ENCODE results near the gene ARHGEF16. TPM values are rescaled to one million over a fixed set of nuclear protein-coding genes. Genes with fewer than 3 reads are reported as not detected.

Gene ARHGEF16
- total and polyA plus RNA-seq, 10 donors: 0.23 to 1.6 (median 0.84) TPM

- Histone ChIP-seq H3K4me3 (no peak overlapping the region), H3K9me3 (no peaks in the 10 kb centered on the region), H3K27me3 (replicated peaks in 1 of 7) (peaks cover 0 to 8% (median 0%) of the 10 kb centered on the region in 7 donors), H3K27ac (peak overlapping the region in 5 of 8 donors; percentile 13 to 62 (median 53)), H3K36me3 (no peaks in the 10 kb centered on the region), H3K4me1 (peaks cover 0 to 37% (median 13%) of the 10 kb centered on the region in 6 donors)
- TF ChIP-seq CTCF (IDR thresholded peaks at IDR 0.05 in 8 of 11, conservative IDR thresholded peaks at IDR 0.05 in 3 of 11) (no peak), POLR2A (IDR thresholded peaks at IDR 0.05) (no peak), POLR2AphosphoS5 (IDR thresholded peaks at IDR 0.05) (no peak)
- no peak for DNase-seq
- intact Hi-C loops (cut with DNase I; ENCODE audit: low total_unique reads): no loop called here
- WGBS, 5 donors: 78 to 87% (median 83%) methylated on average over 20 to 23 of the region's 23 CpGs
Observed at GRCh38 chr1:3459940-3460671, 5.6 kb downstream of the ARHGEF16 start.

- 54 to 82% (median 68%) methylated on average over 11 to 14 of the region's 14 CpGs for WGBS, 5 donors
- TF ChIP-seq POLR2AphosphoS5 (IDR thresholded peaks at IDR 0.05) (peak; percentile 57 to 78 (median 63)), POLR2A (IDR thresholded peaks at IDR 0.05) (no peak), CTCF (IDR thresholded peaks at IDR 0.05 in 8 of 11, conservative IDR thresholded peaks at IDR 0.05 in 3 of 11) (no peak)
- no peak for DNase-seq
Observed at GRCh38 chr1:3460672-3461131, 6.2 kb downstream of the ARHGEF16 start.

GRCh38 chr1:3461238-3461933 lies 6.9 kb downstream of the ARHGEF16 start:
- WGBS, 5 donors: 90 to 96% (median 93%) methylated on average over 13 to 30 of the region's 30 CpGs

More at GRCh38 chr1:3460672-3461131, 6.2 kb downstream of the ARHGEF16 start:
- peaks cover 0 to 4% (median 0%) of the 10 kb centered on the region in 7 donors for H3K27me3 ChIP-seq (replicated peaks in 1 of 7)
- H3K4me3 ChIP-seq: no peak overlapping the region
- intact Hi-C loops (cut with DNase I; ENCODE audit: low total_unique reads): no loop called here
- no peaks in the 10 kb centered on the region for H3K36me3 ChIP-seq
- peaks cover 0 to 31% (median 10%) of the 10 kb centered on the region in 6 donors for H3K4me1 ChIP-seq
- peak overlapping the region in 5 of 8 donors; percentile 13 to 62 (median 53) for H3K27ac ChIP-seq
- H3K9me3 ChIP-seq: no peaks in the 10 kb centered on the region

More at GRCh38 chr1:3461238-3461933, 6.9 kb downstream of the ARHGEF16 start:
- intact Hi-C loops (cut with DNase I; ENCODE audit: low total_unique reads): no loop called here
- H3K27ac ChIP-seq: peak overlapping the region in 2 of 8 donors; percentile 59 to 62
- no peak for DNase-seq
- peaks cover 0 to 7% (median 0%) of the 10 kb centered on the region in 7 donors for H3K27me3 ChIP-seq (replicated peaks in 1 of 7)
- H3K36me3 ChIP-seq: no peaks in the 10 kb centered on the region
- H3K4me1 ChIP-seq: peaks cover 0 to 31% (median 10%) of the 10 kb centered on the region in 6 donors
- H3K4me3 ChIP-seq: no peak overlapping the region
- no peak for TF ChIP-seq CTCF (IDR thresholded peaks at IDR 0.05 in 8 of 11, conservative IDR thresholded peaks at IDR 0.05 in 3 of 11)
- TF ChIP-seq POLR2AphosphoS5 (IDR thresholded peaks at IDR 0.05): no peak
- no peak for TF ChIP-seq POLR2A (IDR thresholded peaks at IDR 0.05)
- H3K9me3 ChIP-seq: no peaks in the 10 kb centered on the region

All from spleen (tissue), 11 donors.